DND-41 (cell line): Measurements from ENCODE around the gene ADAMTS13.

ENCODE experiments used
- EZH2 ChIP-seq: IDR thresholded peaks from 3 replicates; pipeline ENCODE4 v1.6.1; 2012; ENCODE audit warnings: borderline replicate concordance, low read depth, mild to moderate bottlenecking, moderate library complexity, low read length, inconsistent platforms; ENCODE audit not compliant: severe bottlenecking
- TF ChIP-seq, protein P1 (sequence below): IDR thresholded peaks from 2 replicates; pipeline ENCODE4 v1.5.1; 2012; ENCODE audit warnings: borderline replicate concordance, low read length, moderate library complexity, mild to moderate bottlenecking; ENCODE audit not compliant: poor library complexity, severe bottlenecking; ENCODE audit errors: extremely low read depth

DNA sequence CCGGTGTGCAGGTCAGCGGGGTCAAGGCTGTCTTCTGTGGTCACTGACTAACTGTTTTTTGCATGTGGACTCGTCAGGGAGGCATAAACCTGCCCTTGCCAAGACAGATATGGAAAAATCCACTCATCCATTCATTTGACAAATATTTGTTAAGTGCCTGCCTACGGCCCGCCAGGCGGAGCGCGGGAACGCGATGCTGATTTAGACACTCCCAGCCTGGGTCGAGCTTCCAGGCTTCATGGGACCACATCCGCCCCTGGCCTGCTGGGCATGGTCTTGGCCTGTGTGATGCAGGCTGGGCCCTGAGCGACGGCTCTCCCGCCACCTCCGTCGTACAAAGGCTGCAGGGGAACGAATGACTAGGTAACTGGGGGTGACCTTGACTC is 84.5 kb downstream of the ADAMTS13 start:
- TF ChIP-seq, protein P1, sequence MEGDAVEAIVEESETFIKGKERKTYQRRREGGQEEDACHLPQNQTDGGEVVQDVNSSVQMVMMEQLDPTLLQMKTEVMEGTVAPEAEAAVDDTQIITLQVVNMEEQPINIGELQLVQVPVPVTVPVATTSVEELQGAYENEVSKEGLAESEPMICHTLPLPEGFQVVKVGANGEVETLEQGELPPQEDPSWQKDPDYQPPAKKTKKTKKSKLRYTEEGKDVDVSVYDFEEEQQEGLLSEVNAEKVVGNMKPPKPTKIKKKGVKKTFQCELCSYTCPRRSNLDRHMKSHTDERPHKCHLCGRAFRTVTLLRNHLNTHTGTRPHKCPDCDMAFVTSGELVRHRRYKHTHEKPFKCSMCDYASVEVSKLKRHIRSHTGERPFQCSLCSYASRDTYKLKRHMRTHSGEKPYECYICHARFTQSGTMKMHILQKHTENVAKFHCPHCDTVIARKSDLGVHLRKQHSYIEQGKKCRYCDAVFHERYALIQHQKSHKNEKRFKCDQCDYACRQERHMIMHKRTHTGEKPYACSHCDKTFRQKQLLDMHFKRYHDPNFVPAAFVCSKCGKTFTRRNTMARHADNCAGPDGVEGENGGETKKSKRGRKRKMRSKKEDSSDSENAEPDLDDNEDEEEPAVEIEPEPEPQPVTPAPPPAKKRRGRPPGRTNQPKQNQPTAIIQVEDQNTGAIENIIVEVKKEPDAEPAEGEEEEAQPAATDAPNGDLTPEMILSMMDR, result no peak
- TF ChIP-seq EZH2, result no peak
